OCI-LY7 (cell line): ENCODE measurements around the gene CEP57L1.

Experiments
- CTCF ChIP-seq: fragments of 200-600 bp; sonication (generic); conservative IDR thresholded peaks from 2 replicates; pipeline ENCODE4 v1.5.1; 2014; ENCODE audit warnings: mild to moderate bottlenecking, antibody characterized with exemption, low read length, moderate library complexity, mixed read lengths
- EZH2phosphoT487 ChIP-seq: fragments of 200-600 bp; sonication (generic); IDR thresholded peaks from 2 replicates; pipeline ENCODE4 v1.6.1; 2018; ENCODE audit warnings: low read depth, borderline replicate concordance, mild to moderate bottlenecking, mixed run types, antibody characterized with exemption, low read length, moderate library complexity, mixed read lengths

- TF ChIP-seq CTCF = no peak
- no peak for TF ChIP-seq EZH2phosphoT487
Measured at GRCh38 chr6:109103942-109104341, 8.6 kb downstream of the CEP57L1 start.
